WERI-Rb-1 (cell line): Measurements from ENCODE around the gene ATAT1.
A peak's percentile ranks its signal among the peaks of the same experiment; 100 is the strongest.

Experiments
- DNase-seq: peaks from one replicate; pipeline ENCODE4 v3.0.0-alpha.2; 2020
- H3K27ac ChIP-seq: fragments of 250-450 bp; sonication (Bioruptor Pico); 2 replicates; pipeline ENCODE4 v1.5.1; 2020; ENCODE audit warnings: mild to moderate bottlenecking, moderate library complexity
- H3K27me3 ChIP-seq: fragments of 250-450 bp; sonication (Bioruptor Pico); 2 replicates; pipeline ENCODE4 v1.5.1; 2021; ENCODE audit warnings: mild to moderate bottlenecking, low read depth, moderate library complexity; ENCODE audit not compliant: insufficient read depth, severe bottlenecking
- H3K36me3 ChIP-seq: fragments of 250-450 bp; sonication (Bioruptor Pico); 2 replicates; pipeline ENCODE4 v1.5.1; 2020; ENCODE audit warnings: mild to moderate bottlenecking, moderate library complexity
- H3K4me3 ChIP-seq: 2 replicates; pipeline ENCODE4 v1.5.1; 2011; ENCODE audit warnings: low read depth, mild to moderate bottlenecking, control low read depth, low read length
- H3K9me3 ChIP-seq: fragments of 250-450 bp; sonication (Bioruptor Pico); 2 replicates; pipeline ENCODE4 v1.5.1; 2021; ENCODE audit warnings: mild to moderate bottlenecking, moderate library complexity; ENCODE audit not compliant: severe bottlenecking
- TF ChIP-seq, protein P1 (sequence below): IDR thresholded peaks from 2 replicates; pipeline ENCODE4 v1.5.1; 2011; ENCODE audit warnings: low read depth, mild to moderate bottlenecking, control low read depth, inconsistent platforms, low read length

Gene ATAT1

DNA sequence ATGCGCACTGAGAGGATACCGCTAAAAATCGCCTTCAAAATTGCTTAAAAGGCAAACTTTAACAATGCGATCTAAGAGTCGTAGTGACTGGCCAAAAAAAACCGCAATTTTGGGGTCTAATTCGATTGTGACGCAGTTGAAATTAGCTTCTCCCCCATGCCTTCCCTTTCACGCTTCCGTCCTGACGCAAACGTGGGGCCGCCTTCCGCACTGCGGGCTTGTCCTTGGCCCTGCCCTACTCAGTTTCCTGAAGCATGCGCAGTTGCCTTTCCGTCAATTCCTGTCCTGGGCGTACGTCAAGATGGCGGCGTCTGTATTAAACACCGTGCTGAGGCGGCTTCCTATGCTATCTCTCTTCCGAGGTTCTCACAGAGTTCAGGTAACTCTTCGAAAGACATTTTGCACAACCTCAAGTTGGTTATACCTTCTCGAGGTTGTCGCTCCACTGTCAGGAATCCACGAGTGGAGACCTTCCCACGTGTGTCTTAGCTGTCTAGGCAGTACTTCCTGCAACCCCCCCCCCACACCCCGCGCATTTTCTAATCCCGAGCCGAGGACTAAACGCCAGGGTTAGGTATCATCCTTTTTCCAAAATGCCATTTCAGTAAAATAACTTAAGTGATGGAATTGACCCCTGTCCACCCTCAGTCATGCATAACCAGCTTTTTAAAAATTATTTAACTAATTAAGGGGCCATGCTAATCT, 9.0 kb upstream of the ATAT1 start, which contains the start of gene MRPS18B:
Gene MRPS18B, plus strand, starts transcription at position 276 of the 705 bp plus-strand sequence. Its CDS starts 26 bp downstream, at position 302.
- Histone ChIP-seq H3K27ac (peak within 1 kb of the TSS; percentile 98), H3K36me3 (peaks cover 66% of the 10 kb centered on the region), H3K27me3 (no peaks in the 10 kb centered on the region), H3K4me3 (peak within 1 kb of the TSS; percentile 78), H3K9me3 (no peaks in the 10 kb centered on the region)
- TF ChIP-seq, protein P1, sequence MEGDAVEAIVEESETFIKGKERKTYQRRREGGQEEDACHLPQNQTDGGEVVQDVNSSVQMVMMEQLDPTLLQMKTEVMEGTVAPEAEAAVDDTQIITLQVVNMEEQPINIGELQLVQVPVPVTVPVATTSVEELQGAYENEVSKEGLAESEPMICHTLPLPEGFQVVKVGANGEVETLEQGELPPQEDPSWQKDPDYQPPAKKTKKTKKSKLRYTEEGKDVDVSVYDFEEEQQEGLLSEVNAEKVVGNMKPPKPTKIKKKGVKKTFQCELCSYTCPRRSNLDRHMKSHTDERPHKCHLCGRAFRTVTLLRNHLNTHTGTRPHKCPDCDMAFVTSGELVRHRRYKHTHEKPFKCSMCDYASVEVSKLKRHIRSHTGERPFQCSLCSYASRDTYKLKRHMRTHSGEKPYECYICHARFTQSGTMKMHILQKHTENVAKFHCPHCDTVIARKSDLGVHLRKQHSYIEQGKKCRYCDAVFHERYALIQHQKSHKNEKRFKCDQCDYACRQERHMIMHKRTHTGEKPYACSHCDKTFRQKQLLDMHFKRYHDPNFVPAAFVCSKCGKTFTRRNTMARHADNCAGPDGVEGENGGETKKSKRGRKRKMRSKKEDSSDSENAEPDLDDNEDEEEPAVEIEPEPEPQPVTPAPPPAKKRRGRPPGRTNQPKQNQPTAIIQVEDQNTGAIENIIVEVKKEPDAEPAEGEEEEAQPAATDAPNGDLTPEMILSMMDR, result no peak
- peak; percentile 100 for DNase-seq

DNA sequence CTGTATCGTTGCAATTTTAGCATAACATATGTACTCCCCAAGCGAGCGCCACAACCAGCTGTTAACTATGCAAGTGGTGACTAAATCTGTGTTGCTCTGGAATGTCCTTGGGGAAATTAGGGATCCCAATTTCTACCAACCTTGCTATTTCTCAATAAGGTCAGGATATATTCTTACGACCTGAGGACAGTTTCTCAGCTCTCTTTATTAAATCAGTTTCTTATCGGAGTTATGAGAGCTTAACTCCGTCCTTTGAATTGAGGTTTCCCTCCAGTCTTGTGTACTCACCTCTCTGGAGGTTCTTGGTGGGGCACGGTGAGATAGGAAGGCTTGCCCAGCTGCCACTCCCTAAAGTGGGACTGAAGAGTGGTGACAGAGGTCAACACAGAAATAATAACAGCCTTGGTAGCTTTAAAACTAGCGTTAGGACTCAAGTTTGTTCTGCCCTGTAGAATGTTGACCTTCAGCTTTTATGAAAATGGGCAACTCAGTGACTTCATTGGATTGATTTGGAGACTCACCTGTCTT, 8.3 kb upstream of the ATAT1 start:
- H3K9me3 ChIP-seq, result no peaks in the 10 kb centered on the region
- H3K4me3 ChIP-seq, result peak overlapping the region; percentile 71
- no peak for DNase-seq
- peaks cover 69% of the 10 kb centered on the region for H3K36me3 ChIP-seq
- no peaks in the 10 kb centered on the region for H3K27me3 ChIP-seq
- TF ChIP-seq, protein P1, result no peak
- H3K27ac ChIP-seq, result peak overlapping the region; percentile 98

DNA sequence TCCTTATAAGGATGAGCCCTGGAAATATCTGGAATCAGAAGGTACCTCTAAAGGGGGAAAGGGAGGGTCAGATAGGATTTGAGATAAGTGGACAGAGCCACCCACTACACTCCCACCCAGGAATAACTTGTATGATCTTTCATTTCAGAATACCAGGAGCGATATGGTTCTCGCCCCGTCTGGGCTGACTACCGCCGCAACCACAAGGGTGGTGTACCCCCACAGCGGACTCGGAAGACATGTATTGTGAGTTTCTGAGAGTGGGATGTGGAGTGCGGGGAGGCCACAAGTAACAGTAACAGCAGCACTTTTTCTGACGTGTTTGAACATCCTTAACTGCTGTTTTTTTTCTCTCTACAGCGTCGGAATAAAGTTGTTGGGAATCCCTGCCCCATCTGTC, 7.1 kb upstream of the ATAT1 start:
- Histone ChIP-seq H3K27ac (no peak overlapping the region), H3K27me3 (no peaks in the 10 kb centered on the region), H3K4me3 (no peak overlapping the region), H3K9me3 (no peaks in the 10 kb centered on the region), H3K36me3 (peaks cover 71% of the 10 kb centered on the region)
- TF ChIP-seq, protein P1, result no peak
- DNase-seq, result no peak

DNA sequence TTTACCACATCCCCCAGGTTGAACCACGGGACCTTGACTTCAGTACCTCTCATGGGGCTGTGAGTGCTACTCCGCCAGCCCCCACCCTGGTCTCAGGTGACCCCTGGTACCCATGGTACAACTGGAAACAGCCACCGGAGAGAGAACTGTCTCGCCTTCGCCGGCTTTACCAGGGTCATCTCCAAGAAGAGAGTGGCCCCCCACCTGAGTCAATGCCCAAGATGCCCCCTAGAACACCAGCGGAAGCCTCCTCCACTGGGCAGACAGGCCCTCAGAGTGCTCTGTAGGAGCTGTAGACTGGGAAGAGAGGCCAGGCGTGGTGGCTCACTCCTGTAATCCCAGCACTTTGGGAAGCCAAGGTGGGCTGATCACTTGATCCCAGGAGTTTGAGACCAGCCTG, 1.2 kb upstream of the ATAT1 start:
- Histone ChIP-seq H3K36me3 (peaks cover 88% of the 10 kb centered on the region), H3K4me3 (no peak overlapping the region), H3K9me3 (no peaks in the 10 kb centered on the region), H3K27me3 (no peaks in the 10 kb centered on the region), H3K27ac (no peak overlapping the region)
- no peak for DNase-seq
- TF ChIP-seq, protein P1, result no peak

DNA sequence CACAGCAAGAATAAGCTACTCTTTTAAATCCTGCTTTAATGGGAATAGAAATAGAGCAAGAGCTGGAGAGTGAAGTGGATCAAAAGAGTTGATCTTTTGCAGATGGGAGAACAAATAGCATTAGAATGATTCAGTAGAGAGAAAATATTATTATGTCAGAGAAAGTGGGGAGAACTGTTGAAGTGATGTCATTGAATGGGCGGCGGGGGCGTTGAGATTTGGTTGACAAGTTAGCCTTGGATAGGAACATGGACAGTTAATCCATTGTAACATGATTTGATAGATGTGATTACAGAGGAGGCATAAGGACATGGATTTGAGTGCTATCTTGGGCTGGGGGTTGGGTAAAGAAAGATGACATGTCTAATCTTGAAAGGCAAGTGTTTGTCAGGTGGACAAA, 9.2 kb downstream of the ATAT1 start:
- H3K9me3 ChIP-seq, result no peaks in the 10 kb centered on the region
- DNase-seq, result no peak
- no peaks in the 10 kb centered on the region for H3K27me3 ChIP-seq
- TF ChIP-seq, protein P1, result no peak
- H3K36me3 ChIP-seq, result peaks cover 86% of the 10 kb centered on the region
- no peak overlapping the region for H3K4me3 ChIP-seq
- no peak overlapping the region for H3K27ac ChIP-seq
